Gastroesophageal sphincter (tissue), 3 donors: ENCODE data around the gene SIRPA.

ENCODE experiments used
- CTCF ChIP-seq, 4 experiments: fragments of 200-600 bp in 2 of 4; fragments of 450-650 bp in 2 of 4; sonication (generic) in 1 of 4; IDR thresholded peaks; one replicate each; pipeline ENCODE4 v1.5.1; 2017 to 2019; ENCODE audit warnings: antibody characterized with exemption in 4 of 4, mild to moderate bottlenecking in 2 of 4, moderate library complexity in 2 of 4
- EP300 ChIP-seq: sonication (generic); formaldehyde crosslinking; IDR thresholded peaks from one replicate; pipeline ENCODE4 v1.6.1; 2017; ENCODE audit warnings: antibody characterized with exemption, mild to moderate bottlenecking

GRCh38 chr20:1958426-1958825 lies 63.2 kb downstream of the SIRPA start:
- TF ChIP-seq CTCF (IDR thresholded peaks at IDR 0.05) (no peak), EP300 (no peak)
